Measurements from ENCODE around the gene ZDHHC17. TPM values are rescaled to one million over a fixed set of nuclear protein-coding genes. Genes with fewer than 3 reads are reported as not detected.
"Not testable (repeated sequence)": the region's sequence is repeated elsewhere in the genome, so short reads cannot be mapped to it uniquely, and the experiment has no call there.

ZDHHC17 gene
- total RNA-seq, 1 donor from 2014 or later, result 26.8 TPM

- DNase-seq (ENCODE audit: low spot score), result no peak
- intact Hi-C loops (cut with DNase I), result no loop called here
Measured at GRCh38 chr12:76762601-76762980, 1.3 kb upstream of the ZDHHC17 start.

- intact Hi-C loops (cut with DNase I), result no loop called here
- no peak for DNase-seq (ENCODE audit: low spot score)
Measured at GRCh38 chr12:76764856-76765255, 941 bp downstream of the ZDHHC17 start.

- intact Hi-C loops (cut with DNase I), result no loop called here
- no peak for DNase-seq (ENCODE audit: low spot score)
Measured at GRCh38 chr12:76765598-76765997, 1.7 kb downstream of the ZDHHC17 start.

DNA sequence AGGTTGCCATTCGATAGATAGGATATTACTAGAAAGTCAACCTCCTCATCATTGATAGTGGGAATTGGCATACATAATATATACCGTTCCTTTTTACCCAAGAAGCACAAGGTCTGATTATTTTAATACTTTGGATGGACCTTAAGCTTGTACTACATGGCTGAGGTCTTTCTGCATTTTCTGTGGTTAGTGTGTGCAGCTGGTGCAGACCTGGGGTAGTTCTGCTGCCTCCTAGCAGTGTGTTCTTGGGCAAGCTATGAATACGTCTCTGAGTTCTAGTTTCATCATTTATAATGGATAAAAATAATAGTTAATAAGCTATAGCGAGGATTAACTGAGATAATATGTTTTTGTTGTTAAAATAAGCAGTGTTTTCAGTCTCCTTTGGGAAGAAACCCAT lies 2.2 kb downstream of the ZDHHC17 start:
- intact Hi-C loops (cut with DNase I), result no loop called here
- DNase-seq (ENCODE audit: low spot score), result no peak

GRCh38 chr12:76768576-76768975 lies 4.7 kb downstream of the ZDHHC17 start:
- intact Hi-C loops (cut with DNase I), result no loop called here
- no peak for DNase-seq (ENCODE audit: low spot score)

- intact Hi-C loops (cut with DNase I), result no loop called here
- no peak for DNase-seq (ENCODE audit: low spot score)
Measured at GRCh38 chr12:76777765-76778216, 13.9 kb downstream of the ZDHHC17 start.

DNA sequence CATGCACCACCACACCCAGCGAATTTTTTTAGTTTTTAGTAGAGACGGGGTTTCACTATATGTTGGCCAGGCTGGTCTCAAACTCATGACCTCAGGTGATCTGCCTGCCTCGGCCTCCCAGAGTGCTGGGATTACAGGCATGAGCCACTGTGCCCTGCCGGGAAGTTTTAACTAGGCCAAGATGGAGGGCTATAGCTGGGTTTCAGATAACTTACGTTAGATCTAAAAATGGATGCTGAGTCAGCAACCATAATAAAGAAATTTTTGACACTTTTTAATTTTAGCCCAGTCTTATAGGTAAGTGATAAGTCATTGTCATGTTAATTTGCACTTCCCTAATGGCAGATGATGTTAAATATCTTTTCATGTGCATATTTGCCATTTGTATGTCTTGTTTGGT lies 14.4 kb downstream of the ZDHHC17 start:
- intact Hi-C loops (cut with DNase I), result no loop called here

GRCh38 chr12:76779310-76779709 lies 15.4 kb downstream of the ZDHHC17 start:
- intact Hi-C loops (cut with DNase I); DNase-seq (ENCODE audit: low spot score): not testable (repeated sequence)

More for the DNA sequence above, 14.4 kb downstream of the ZDHHC17 start:
- DNase-seq (ENCODE audit: low spot score), result no peak

GRCh38 chr12:76781321-76781720 lies 17.4 kb downstream of the ZDHHC17 start:
- intact Hi-C loops (cut with DNase I), result no loop called here
- no peak for DNase-seq (ENCODE audit: low spot score)

DNA sequence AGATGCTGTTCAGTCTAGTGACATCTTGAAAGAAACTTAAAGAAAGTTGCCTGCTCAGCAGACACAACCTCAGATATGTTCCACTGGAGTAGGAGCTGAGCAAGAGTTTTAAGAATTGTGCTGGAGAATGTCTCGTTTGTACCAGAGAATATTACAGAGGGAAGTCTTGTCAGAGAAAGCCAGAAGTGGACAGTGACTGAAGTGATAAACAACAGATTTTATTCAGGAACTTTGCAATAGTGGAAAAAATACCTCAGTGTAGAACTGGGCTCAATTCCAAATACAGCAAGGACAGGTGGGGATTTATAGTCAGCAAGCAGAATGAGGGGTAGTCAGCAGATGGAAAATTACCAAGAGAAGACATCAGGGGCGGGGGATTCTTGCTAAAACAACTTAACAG lies 18.6 kb downstream of the ZDHHC17 start:
- DNase-seq (ENCODE audit: low spot score), result no peak
- intact Hi-C loops (cut with DNase I), result no loop called here

- DNase-seq (ENCODE audit: low spot score), result no peak
- intact Hi-C loops (cut with DNase I), result no loop called here
Measured at GRCh38 chr12:76784600-76785051, 20.7 kb downstream of the ZDHHC17 start.

DNA sequence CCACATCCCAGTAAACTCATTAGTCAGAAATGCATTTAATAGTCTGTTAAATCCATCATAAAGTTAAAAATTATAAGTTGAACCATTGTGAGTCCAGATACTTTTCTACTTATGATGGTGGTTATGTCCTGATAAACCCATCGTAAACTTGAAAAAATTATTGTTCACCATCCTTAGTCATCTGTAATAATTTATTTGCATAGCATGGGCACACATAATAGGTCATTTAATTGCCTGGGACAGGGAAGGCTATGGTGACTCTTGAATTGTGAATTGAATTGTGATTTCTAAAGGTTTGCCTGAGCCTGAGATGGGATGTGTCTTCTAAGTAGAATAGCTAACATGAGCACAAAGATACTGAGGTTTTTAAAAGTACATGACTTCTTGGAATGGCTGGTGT lies 21.5 kb downstream of the ZDHHC17 start:
- no peak for DNase-seq (ENCODE audit: low spot score)
- intact Hi-C loops (cut with DNase I), result no loop called here

- intact Hi-C loops (cut with DNase I), result no loop called here
- no peak for DNase-seq (ENCODE audit: low spot score)
Measured at GRCh38 chr12:76786986-76787385, 23.1 kb downstream of the ZDHHC17 start.

DNA sequence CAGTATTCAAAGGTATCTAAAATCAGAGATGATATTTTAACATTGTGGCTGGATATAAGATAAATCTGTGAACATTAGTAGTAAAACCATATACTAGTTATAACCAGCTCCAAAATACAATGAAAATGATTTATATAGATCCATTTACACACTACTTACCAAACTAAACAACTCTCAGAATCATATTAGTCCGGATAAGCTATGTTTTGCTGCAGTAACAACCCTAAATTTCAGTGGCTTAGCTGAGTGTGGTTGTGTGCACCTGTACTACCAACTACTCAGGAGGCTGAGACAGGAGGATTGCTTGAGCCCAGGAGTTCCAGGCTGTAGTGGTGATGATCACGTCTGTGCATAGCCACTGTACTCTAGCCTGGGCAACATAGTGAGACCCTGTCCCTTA lies 23.8 kb downstream of the ZDHHC17 start:
- intact Hi-C loops (cut with DNase I), result no loop called here
- DNase-seq (ENCODE audit: low spot score), result no peak

DNA sequence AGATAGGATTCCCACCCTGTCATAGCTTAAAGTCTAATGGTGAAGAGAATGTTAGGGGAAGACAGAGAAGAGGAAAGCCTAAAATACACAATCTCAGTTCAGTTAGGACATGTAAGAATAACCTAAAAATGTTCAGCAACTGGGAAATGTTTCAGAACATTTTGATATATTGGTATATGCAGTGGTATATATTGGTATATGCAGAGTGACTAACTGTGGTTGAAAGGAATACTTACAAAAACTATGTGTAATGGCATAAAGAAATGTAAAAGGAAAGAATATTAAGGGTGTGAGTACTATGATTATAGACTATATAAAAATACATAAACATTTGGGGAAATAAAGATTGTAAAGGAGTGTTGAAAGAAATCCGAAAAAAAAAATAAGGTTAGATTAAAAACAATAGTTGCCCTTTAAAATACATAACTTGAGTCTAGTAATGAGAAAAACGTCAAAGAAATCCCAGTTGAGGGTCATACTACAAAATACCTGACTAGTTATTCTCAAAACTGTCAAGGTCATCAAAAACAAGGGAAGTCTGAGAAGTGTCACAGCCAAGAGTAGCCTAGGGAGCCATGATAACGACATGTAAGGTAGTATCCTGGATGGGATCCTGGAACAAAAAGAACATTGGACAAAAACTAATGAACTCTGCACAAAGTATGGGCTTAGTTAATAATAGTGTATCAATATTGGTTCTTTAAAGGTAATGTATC lies 25.6 kb downstream of the ZDHHC17 start:
- intact Hi-C loops (cut with DNase I), result loop anchor here (2.0 kb wide), 1 partner anchor 169 kb away; no protein-coding TSS in a partner anchor
- no peak for DNase-seq (ENCODE audit: low spot score)

DNA sequence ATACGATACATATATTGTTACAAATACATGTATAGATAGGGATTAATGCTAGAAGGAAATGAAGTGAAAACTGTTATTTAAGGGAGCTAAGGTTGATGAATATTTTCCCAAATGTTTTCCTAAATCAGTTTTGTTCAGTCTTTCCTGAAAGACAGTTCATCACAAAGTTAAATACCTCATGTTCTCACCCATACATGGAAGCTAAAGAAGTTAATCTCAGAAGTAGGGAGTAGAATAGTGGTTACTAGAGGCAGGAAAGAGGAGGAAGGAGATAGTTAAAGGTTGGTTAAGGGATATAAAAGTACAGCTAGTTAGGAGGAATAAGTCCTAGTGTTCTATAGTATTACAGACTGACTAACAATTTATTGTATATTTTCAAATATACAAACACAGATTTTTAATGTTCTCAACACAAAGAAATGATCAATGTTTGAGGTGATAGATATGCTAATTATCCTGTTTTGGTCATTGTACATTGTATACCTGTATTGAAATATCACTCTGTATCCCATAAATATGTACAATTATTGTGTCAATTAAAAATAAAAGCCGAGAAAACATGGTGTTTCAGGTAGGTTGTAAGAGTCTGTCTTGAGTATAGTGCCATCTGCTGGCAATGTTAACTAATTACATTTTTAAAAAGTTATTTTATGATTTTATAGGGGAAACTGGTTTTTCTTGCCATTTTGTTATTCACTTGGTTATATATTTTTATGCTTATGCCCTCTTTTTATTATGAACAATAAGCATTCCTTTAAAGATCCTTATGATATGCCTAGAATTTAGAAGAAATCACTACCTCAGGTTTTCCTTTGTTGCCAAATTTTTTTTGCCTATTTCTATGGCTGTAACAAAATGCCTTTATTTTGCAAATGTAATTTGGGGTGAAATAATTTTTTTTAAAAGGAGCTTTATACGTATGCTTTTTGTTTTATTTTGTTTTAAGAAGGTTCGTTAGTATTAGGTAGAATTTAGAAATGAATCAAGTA lies 26.9 kb downstream of the ZDHHC17 start:
- intact Hi-C loops (cut with DNase I), result loop anchor here (2.0 kb wide), 1 partner anchor 170 kb away; no protein-coding TSS in a partner anchor

DNA sequence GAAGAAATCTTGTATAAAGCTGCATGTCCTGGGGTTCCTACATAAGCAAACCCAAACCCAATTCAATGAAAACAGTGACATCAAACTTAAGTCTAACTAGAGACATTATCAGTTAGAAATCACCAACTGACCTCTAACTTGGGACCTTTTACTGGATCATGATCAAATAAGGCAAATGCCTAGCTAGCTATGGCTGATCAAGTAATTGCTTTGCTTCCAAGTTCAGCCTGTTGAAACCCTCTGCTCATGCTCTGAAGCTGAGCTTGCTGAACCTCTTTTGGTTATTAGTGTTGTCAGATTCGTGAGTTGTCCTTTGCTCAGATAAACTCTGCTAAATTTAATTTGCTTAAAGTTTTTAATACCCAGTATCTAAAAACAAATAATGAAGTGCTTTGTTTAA lies 28.9 kb downstream of the ZDHHC17 start:
- DNase-seq (ENCODE audit: low spot score), result no peak
- intact Hi-C loops (cut with DNase I), result no loop called here

More for the DNA sequence above, 26.9 kb downstream of the ZDHHC17 start:
- DNase-seq (ENCODE audit: low spot score), result no peak

DNA sequence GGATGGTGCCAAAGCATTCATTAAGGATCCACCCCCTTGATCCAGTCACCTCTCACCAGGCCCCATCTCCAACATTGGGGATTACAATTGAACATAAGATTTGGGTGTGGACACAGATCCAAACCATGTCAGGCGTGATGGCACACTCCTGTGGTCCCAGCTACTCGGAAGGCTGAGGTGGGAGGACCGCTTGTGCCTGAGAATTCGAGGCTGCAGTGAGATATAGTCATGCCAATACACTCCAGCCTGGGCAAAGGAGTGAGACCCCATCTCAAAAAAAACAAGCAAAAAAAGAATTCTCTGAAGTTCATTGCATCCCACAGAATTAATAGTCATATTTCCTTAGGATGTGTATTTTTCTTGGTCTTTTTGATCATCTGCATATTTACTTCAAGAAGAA lies 34.9 kb downstream of the ZDHHC17 start:
- intact Hi-C loops (cut with DNase I), result no loop called here
- DNase-seq (ENCODE audit: low spot score), result no peak

- no peak for DNase-seq (ENCODE audit: low spot score)
- intact Hi-C loops (cut with DNase I), result no loop called here
Measured at GRCh38 chr12:76799362-76799761, 35.4 kb downstream of the ZDHHC17 start.

- no peak for DNase-seq (ENCODE audit: low spot score)
- intact Hi-C loops (cut with DNase I), result no loop called here
Measured at GRCh38 chr12:76802060-76802459, 38.1 kb downstream of the ZDHHC17 start.
